Keratinocyte (primary cell): Measurements from ENCODE around the gene ATXN10.

Experiments
- CTCF ChIP-seq, 3 experiments: IDR thresholded peaks in 1 of 3; conservative IDR thresholded peaks in 1 of 3; optimal IDR thresholded peaks in 1 of 3; 2 replicates in 2 of 3; 3 replicates in 1 of 3; pipeline versions ENCODE3 to v1.5.1; 2011; ENCODE audit warnings: low read length in 3 of 3, mild to moderate bottlenecking in 3 of 3, moderate library complexity in 2 of 3, control low read depth in 1 of 3, inconsistent platforms in 1 of 3; ENCODE audit not compliant: insufficient read depth in 2 of 3; ENCODE audit errors: extremely low read depth in 1 of 3
- EZH2 ChIP-seq: IDR thresholded peaks from one replicate; pipeline ENCODE4 v1.6.1; 2012; ENCODE audit warnings: inconsistent platforms, mild to moderate bottlenecking, low read length, moderate library complexity

- no peak for TF ChIP-seq CTCF (optimal IDR thresholded peaks at IDR 0.05 in 1 of 3, IDR thresholded peaks at IDR 0.05 in 1 of 3, conservative IDR thresholded peaks at IDR 0.05 in 1 of 3; ENCODE audit: extremely low read depth in 1 of 3, insufficient read depth in 2 of 3, low read length in 3 of 3)
- no peak for TF ChIP-seq EZH2
Measured at GRCh38 chr22:45876136-45877035, 204.8 kb downstream of the ATXN10 start.
